ENCODE results near the gene GALE. TPM values are rescaled to one million over a fixed set of nuclear protein-coding genes. Genes with fewer than 3 reads are reported as not detected.

The GALE gene
- total and polyA plus RNA-seq, 2 of the 13 experiments (the other 11 are each of a cell fraction or from before 2014, with no cell fraction given), result 85.2 to 88.4 TPM

DNA sequence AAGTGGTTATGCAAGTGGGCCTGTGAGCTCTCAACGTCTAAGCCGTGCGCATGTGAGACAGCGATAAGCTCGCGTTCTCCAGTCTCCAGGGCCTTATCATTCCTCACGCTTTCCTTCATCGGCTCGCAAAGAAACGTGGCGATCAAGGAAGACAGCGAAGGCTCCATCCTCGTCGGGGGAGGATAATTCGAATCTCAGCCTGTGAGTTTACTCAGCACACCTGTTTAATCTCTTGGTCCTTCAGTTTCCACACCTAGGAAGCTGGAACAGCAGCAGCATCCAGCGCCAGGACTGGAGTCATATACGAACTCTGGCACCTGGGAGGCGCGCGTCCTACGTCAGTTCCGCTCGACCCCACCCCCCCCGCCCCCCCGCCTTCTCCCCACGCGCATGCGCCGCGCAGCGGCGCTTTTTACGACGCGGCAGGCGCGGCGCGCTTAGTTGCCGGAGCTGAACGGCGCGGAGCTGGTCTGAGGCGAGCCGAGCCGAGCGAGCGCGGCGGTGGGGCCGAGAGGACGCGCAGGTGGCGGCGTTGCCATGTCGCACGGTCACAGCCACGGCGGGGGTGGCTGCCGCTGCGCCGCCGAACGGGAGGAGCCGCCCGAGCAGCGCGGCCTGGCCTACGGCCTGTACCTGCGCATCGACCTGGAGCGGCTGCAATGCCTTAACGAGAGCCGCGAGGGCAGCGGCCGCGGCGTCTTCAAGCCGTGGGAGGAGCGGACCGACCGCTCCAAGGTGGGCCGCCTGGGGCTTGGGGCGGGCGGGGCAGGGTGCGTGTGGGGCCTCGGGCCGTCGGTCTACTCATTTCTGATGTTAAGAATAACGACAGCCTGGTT, 22.4 kb downstream of the GALE start, which contains the start of gene PITHD1 (continued):
- TF ChIP-seq, protein P1, sequence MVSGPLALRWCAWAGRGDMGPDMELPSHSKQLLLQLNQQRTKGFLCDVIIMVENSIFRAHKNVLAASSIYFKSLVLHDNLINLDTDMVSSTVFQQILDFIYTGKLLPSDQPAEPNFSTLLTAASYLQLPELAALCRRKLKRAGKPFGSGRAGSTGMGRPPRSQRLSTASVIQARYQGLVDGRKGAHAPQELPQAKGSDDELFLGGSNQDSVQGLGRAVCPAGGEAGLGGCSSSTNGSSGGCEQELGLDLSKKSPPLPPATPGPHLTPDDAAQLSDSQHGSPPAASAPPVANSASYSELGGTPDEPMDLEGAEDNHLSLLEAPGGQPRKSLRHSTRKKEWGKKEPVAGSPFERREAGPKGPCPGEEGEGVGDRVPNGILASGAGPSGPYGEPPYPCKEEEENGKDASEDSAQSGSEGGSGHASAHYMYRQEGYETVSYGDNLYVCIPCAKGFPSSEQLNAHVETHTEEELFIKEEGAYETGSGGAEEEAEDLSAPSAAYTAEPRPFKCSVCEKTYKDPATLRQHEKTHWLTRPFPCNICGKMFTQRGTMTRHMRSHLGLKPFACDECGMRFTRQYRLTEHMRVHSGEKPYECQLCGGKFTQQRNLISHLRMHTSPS (CRISPR knock-in tag; IDR thresholded peaks at IDR 0.05; ENCODE audit: low read depth), result no peak; the same call in 1 of the 2 replicates
- TF ChIP-seq ZNF274 (CRISPR knock-in tag; IDR thresholded peaks at IDR 0.05) (peak; percentile 38; the same call in 1 of the 2 replicates), ZNF713 (CRISPR knock-in tag; IDR thresholded peaks at IDR 0.05) (0 out of 2 replicates have a peak, but pooled peaks have one; percentile 4), PPARG (CRISPR knock-in tag; conservative IDR thresholded peaks at IDR 0.05) (0 out of 2 replicates have a peak, but pooled peaks have one; percentile 36), ZNF335 (CRISPR knock-in tag; IDR thresholded peaks at IDR 0.05) (no peak), SRSF9 (IDR thresholded peaks at IDR 0.05; ENCODE audit: borderline replicate concordance, insufficient read depth, low read depth, low read length, poor library complexity, severe bottlenecking) (no peak), ZNF550 (CRISPR knock-in tag; IDR thresholded peaks at IDR 0.05; ENCODE audit: borderline replicate concordance) (no peak), SCMH1 (CRISPR knock-in tag; IDR thresholded peaks at IDR 0.05; ENCODE audit: borderline replicate concordance) (no peak), FOXK2 (IDR thresholded peaks at IDR 0.05) (no peak)
- TF ChIP-seq, protein P2, sequence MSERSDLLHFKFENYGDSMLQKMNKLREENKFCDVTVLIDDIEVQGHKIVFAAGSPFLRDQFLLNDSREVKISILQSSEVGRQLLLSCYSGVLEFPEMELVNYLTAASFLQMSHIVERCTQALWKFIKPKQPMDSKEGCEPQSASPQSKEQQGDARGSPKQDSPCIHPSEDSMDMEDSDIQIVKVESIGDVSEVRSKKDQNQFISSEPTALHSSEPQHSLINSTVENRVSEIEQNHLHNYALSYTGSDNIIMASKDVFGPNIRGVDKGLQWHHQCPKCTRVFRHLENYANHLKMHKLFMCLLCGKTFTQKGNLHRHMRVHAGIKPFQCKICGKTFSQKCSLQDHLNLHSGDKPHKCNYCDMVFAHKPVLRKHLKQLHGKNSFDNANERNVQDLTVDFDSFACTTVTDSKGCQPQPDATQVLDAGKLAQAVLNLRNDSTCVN (CRISPR knock-in tag; IDR thresholded peaks at IDR 0.05; ENCODE audit: borderline replicate concordance), result no peak
- TF ChIP-seq, protein P3, sequence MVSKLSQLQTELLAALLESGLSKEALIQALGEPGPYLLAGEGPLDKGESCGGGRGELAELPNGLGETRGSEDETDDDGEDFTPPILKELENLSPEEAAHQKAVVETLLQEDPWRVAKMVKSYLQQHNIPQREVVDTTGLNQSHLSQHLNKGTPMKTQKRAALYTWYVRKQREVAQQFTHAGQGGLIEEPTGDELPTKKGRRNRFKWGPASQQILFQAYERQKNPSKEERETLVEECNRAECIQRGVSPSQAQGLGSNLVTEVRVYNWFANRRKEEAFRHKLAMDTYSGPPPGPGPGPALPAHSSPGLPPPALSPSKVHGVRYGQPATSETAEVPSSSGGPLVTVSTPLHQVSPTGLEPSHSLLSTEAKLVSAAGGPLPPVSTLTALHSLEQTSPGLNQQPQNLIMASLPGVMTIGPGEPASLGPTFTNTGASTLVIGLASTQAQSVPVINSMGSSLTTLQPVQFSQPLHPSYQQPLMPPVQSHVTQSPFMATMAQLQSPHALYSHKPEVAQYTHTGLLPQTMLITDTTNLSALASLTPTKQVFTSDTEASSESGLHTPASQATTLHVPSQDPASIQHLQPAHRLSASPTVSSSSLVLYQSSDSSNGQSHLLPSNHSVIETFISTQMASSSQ (IDR thresholded peaks at IDR 0.05; ENCODE audit: low read depth), result 0 out of 2 replicates have a peak, but pooled peaks have one; percentile 15
- TF ChIP-seq, protein P3 (CRISPR knock-in tag; IDR thresholded peaks at IDR 0.05; ENCODE audit: borderline replicate concordance), result peak; percentile 59; the same call in 1 of the 2 replicates
